Measurements from ENCODE around the gene RPS3. TPM values are rescaled to one million over a fixed set of nuclear protein-coding genes. Genes with fewer than 3 reads are reported as not detected.

Gene RPS3
- total and polyA plus RNA-seq, 9 of the 15 experiments (the other 6 are each of a cell fraction or from before 2014, with no cell fraction given): 2,700 to 5,771 (median 3,679) TPM

DNA sequence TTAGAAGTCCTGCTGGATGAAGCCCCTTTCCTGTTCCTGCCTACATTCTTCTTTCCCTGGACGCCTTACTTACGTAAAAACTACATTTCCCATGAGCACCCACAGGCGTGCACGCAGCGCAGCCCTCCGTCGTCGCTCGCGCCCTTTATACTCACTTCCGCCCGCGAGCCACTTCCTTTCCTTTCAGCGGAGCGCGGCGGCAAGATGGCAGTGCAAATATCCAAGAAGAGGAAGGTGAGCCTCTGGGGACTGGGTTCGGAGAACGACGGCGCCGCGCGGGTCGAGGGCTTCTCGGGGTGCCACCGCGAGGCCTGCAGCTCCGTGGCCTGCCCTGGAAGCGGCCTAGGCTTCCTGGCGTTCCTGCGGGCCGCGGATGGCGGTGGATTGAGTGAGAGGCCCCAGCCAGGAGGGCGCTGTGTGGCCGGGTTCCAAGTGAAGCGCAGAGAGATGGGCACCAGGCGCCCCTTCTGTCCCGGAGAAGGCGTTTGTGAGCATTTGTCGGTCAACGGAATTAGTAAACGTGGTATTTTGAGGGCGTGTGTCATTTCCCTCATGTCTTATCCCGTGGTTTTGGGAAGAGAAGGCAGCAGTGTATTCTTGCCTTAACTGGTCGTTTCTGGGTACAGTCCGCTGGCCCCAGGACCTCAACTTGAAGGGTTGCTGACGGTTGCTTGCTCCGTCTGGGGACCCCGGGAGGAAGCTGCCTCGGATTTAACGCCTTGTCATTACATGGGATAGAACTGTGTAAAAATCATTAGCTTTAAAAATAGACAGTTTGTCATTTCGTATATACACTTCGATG is at the start of gene RPS3 (continued):
- TF ChIP-seq PHF8 (IDR thresholded peaks at IDR 0.05; ENCODE audit: borderline replicate concordance, low read length) (peak; percentile 100), MTA2 (IDR thresholded peaks at IDR 0.05; ENCODE audit: low read depth) (no peak), ZFP30 (CRISPR knock-in tag; IDR thresholded peaks at IDR 0.05; ENCODE audit: borderline replicate concordance) (no peak), SREBF1 (IDR thresholded peaks at IDR 0.05; ENCODE audit: borderline replicate concordance, low read depth, low read length) (peak; percentile 71; the same call in 1 of the 2 replicates), ZNF318 (IDR thresholded peaks at IDR 0.05; ENCODE audit: borderline replicate concordance in 1 of 2, low read depth in 1 of 2) (peak in 1 of 2 experiments; percentile 90; a peak in 2 of 4 replicates), POLR2AphosphoS5 (IDR thresholded peaks at IDR 0.05; ENCODE audit: control insufficient read depth, insufficient read depth, low read depth, low read length) (peak; percentile 99), SREBF2 (CRISPR knock-in tag; IDR thresholded peaks at IDR 0.05) (0 out of 2 replicates have a peak, but pooled peaks have one; percentile 64), TOE1 (IDR thresholded peaks at IDR 0.05; ENCODE audit: borderline replicate concordance) (peak; percentile 66; the same call in 1 of the 2 replicates), TOE1 (CRISPR knock-in tag; IDR thresholded peaks at IDR 0.05; ENCODE audit: borderline replicate concordance, low read depth) (0 out of 2 replicates have a peak, but pooled peaks have one; percentile 71), PML (IDR thresholded peaks at IDR 0.05; ENCODE audit: low read length) (peak; percentile 94), HMGN3 (IDR thresholded peaks at IDR 0.05; ENCODE audit: borderline replicate concordance, extremely low read depth, insufficient read length, low read depth, low read length) (peak; percentile 43), POLR2H (tag; IDR thresholded peaks at IDR 0.05; ENCODE audit: low read depth) (peak; percentile 97), ZNF785 (CRISPR knock-in tag; IDR thresholded peaks at IDR 0.05) (no peak), TEAD4 (IDR thresholded peaks at IDR 0.05; ENCODE audit: low read length) (no peak), TEAD4 (CRISPR knock-in tag; IDR thresholded peaks at IDR 0.05; ENCODE audit: borderline replicate concordance) (no peak), NCOA1 (IDR thresholded peaks at IDR 0.05; ENCODE audit: low read depth) (no peak; the same call in 1 of the 2 replicates), TSC22D4 (tag; IDR thresholded peaks at IDR 0.05) (no peak)
- TF ChIP-seq, protein P1, sequence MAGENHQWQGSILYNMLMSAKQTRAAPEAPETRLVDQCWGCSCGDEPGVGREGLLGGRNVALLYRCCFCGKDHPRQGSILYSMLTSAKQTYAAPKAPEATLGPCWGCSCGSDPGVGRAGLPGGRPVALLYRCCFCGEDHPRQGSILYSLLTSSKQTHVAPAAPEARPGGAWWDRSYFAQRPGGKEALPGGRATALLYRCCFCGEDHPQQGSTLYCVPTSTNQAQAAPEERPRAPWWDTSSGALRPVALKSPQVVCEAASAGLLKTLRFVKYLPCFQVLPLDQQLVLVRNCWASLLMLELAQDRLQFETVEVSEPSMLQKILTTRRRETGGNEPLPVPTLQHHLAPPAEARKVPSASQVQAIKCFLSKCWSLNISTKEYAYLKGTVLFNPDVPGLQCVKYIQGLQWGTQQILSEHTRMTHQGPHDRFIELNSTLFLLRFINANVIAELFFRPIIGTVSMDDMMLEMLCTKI (IDR thresholded peaks at IDR 0.05; ENCODE audit: partially characterized antibody): no peak

Data from K562 (cell line).